ENCODE data around the gene MSLN.

MSLN gene

GRCh38 chr16:805474-805873 lies 44.9 kb downstream of the MSLN start:
- TF ChIP-seq POLR2A (IDR thresholded peaks at IDR 0.05; ENCODE audit: extremely low read depth, insufficient read length) (no peak), MYC (IDR thresholded peaks at IDR 0.05; ENCODE audit: low read depth, low read length) (no peak)
- TF ChIP-seq, protein P1, sequence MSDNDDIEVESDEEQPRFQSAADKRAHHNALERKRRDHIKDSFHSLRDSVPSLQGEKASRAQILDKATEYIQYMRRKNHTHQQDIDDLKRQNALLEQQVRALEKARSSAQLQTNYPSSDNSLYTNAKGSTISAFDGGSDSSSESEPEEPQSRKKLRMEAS (IDR thresholded peaks at IDR 0.05; ENCODE audit: low read depth, low read length): no peak
- TF ChIP-seq, protein P2, sequence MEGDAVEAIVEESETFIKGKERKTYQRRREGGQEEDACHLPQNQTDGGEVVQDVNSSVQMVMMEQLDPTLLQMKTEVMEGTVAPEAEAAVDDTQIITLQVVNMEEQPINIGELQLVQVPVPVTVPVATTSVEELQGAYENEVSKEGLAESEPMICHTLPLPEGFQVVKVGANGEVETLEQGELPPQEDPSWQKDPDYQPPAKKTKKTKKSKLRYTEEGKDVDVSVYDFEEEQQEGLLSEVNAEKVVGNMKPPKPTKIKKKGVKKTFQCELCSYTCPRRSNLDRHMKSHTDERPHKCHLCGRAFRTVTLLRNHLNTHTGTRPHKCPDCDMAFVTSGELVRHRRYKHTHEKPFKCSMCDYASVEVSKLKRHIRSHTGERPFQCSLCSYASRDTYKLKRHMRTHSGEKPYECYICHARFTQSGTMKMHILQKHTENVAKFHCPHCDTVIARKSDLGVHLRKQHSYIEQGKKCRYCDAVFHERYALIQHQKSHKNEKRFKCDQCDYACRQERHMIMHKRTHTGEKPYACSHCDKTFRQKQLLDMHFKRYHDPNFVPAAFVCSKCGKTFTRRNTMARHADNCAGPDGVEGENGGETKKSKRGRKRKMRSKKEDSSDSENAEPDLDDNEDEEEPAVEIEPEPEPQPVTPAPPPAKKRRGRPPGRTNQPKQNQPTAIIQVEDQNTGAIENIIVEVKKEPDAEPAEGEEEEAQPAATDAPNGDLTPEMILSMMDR (IDR thresholded peaks at IDR 0.05; ENCODE audit: low read depth, low read length): no peak
- no peak overlapping the region for H3K4me3 ChIP-seq (ENCODE audit: low read depth, low read length)
- DNase-seq (ENCODE audit: low read depth): no peak

DNA sequence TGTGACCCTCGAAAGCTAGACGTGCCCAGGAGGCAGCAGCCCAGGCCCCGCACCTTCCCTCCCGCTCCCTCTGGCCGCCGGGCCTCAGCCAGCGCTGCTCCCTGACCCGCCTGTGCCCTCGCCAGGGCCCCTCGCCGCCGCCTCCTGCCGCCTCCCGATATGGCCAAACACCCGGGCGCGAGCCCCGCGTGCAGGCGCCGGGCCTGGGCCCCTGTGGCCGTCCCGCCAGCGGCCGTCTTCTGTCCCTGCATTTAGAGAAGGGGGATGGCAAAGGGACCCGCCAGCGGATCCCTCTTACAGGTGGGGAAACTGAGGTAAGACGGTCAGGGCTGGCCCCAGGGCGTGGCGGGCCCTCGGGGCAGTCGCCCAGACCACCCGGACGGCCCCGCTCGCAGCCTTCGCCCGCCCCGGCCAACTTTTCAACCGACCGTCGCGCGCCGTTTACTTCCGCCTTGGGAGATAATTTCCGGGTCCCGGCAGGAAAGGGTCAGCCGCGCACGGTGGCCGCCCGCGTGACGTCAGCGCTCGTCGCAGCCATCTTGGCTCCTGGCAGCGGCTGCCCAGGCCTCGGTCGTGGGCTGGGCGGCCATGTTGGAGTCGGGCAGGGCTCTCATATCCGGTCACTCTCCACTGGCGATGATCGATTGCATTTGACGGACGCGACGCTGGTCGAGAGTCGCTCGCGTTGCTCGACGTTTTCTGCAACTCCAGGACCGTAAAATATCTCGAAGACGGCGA lies 47.0 kb downstream of the MSLN start:
- peak overlapping the region; percentile 77 for H3K4me3 ChIP-seq (ENCODE audit: low read depth, low read length)
- peak; percentile 92 for DNase-seq (ENCODE audit: low read depth)
- TF ChIP-seq POLR2A (IDR thresholded peaks at IDR 0.05; ENCODE audit: extremely low read depth, insufficient read length) (peak; percentile 72), MYC (IDR thresholded peaks at IDR 0.05; ENCODE audit: low read depth, low read length) (no peak; the same call in 1 of the 2 replicates)
- TF ChIP-seq, protein P2 (IDR thresholded peaks at IDR 0.05; ENCODE audit: low read depth, low read length): no peak
- TF ChIP-seq, protein P1 (IDR thresholded peaks at IDR 0.05; ENCODE audit: low read depth, low read length): peak; percentile 76

DNA sequence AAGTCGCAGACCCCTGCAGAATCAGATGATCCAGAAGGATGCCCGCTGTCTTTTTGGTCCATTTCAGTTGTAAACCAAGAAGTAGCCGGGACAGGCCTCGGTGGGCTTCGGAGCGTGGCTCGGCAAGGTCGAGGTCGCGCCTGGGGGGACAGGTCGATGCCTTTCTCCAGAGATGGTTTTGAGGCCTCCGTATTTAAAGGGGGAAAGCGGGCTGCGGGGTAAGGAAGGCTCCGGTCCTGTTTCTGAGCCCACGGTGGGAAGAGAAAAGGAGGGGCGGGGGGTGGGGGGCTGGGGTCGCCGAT lies 47.5 kb downstream of the MSLN start:
- TF ChIP-seq POLR2A (IDR thresholded peaks at IDR 0.05; ENCODE audit: extremely low read depth, insufficient read length): no peak
- TF ChIP-seq, protein P2 (IDR thresholded peaks at IDR 0.05; ENCODE audit: low read depth, low read length): no peak
- H3K4me3 ChIP-seq (ENCODE audit: low read depth, low read length): peak overlapping the region; percentile 65
- no peak for DNase-seq (ENCODE audit: low read depth)

DNA sequence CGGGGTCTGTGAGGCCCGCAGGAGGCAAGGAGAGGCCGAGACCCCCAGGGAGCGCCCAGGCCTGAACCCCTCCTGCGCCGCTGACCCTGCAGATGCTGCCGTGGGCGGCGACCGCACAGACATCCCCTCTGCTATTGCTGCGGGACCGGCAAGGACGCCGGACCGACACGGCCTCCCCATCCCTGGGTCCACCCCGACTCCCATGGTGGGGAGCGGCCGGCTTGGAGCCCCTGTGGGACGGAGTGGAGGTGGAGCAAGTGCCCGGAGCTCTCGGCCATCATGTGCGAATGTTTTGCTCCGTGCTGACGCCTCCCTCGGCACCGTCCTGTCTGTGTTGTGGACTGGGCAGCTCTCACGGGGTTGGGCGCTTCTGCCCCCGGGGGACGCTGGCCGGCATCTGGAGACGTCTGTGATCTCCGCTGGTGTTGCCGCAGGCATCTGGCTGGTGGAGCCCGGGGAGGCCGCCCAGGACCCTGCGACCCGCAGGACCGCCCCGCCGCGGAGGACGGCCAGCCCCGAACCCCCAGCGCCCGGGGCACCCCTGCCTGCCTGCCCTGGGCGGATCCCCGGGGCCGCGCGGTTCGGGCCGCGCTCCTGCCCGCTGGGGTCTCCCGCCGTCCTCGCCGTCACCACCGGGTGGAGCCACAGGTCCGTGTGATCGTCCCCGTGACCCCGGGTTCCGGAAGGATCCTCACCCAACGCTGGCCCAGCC lies 52.8 kb downstream of the MSLN start:
- TF ChIP-seq, protein P2 (IDR thresholded peaks at IDR 0.05; ENCODE audit: low read depth, low read length): peak; percentile 13
- TF ChIP-seq MYC (IDR thresholded peaks at IDR 0.05; ENCODE audit: low read depth, low read length): no peak
- H3K4me3 ChIP-seq (ENCODE audit: low read depth, low read length): no peak overlapping the region
- no peak for DNase-seq (ENCODE audit: low read depth)

DNA sequence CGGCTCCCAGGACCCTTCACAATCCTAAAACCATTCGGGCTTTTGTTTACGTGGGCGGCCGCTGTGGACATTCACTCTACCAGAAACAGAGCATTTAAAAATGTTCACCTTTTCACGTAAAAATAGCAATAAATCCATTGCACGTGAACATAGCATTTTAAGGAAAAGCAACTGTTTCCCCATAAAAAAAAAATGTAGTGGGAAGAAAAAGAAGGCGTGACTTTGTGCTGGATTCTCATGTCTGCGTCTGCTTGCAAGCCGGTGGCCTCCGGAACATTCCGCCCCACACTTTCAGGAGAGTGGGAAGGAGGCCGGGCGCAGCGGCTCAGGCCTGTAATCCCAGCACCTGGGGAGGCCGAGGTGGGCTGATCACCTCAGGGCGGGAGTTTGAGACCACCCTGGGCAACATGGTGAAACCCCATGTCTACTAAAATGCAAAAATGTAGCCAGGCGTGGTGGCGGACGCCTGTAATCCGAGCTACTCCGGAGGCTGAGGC lies 53.4 kb downstream of the MSLN start:
- no peak for DNase-seq (ENCODE audit: low read depth)
- H3K4me3 ChIP-seq (ENCODE audit: low read depth, low read length): no peak overlapping the region
- TF ChIP-seq POLR2A (IDR thresholded peaks at IDR 0.05; ENCODE audit: extremely low read depth, insufficient read length): no peak
- no peak for TF ChIP-seq MYC (IDR thresholded peaks at IDR 0.05; ENCODE audit: low read depth, low read length)
- TF ChIP-seq, protein P2 (IDR thresholded peaks at IDR 0.05; ENCODE audit: low read depth, low read length): no peak
- TF ChIP-seq, protein P1 (IDR thresholded peaks at IDR 0.05; ENCODE audit: low read depth, low read length): no peak

Measured in NB4 (cell line).